Measurements from ENCODE around the gene FERMT2.

GRCh38 chr14:52852810-52853521 is 97.9 kb downstream of the FERMT2 start:
- TF ChIP-seq POLR2A (IDR thresholded peaks at IDR 0.05) = no peak
- TF ChIP-seq, protein P1, sequence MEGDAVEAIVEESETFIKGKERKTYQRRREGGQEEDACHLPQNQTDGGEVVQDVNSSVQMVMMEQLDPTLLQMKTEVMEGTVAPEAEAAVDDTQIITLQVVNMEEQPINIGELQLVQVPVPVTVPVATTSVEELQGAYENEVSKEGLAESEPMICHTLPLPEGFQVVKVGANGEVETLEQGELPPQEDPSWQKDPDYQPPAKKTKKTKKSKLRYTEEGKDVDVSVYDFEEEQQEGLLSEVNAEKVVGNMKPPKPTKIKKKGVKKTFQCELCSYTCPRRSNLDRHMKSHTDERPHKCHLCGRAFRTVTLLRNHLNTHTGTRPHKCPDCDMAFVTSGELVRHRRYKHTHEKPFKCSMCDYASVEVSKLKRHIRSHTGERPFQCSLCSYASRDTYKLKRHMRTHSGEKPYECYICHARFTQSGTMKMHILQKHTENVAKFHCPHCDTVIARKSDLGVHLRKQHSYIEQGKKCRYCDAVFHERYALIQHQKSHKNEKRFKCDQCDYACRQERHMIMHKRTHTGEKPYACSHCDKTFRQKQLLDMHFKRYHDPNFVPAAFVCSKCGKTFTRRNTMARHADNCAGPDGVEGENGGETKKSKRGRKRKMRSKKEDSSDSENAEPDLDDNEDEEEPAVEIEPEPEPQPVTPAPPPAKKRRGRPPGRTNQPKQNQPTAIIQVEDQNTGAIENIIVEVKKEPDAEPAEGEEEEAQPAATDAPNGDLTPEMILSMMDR (IDR thresholded peaks at IDR 0.05) = no peak
